Psoas muscle (tissue), 8 donors: ENCODE data around the gene HRK. TPM values are rescaled to one million over a fixed set of nuclear protein-coding genes. Genes with fewer than 3 reads are reported as not detected.

ENCODE experiments used
- ATAC-seq, 4 donors: fragments of 200-7000 bp; cut with Tn5 transposase; one replicate each; pipeline ENCODE4 v1.9.1; 2020; ENCODE audit warnings: moderate library complexity in 3 of 4, mild to moderate bottlenecking in 2 of 4
- DNase-seq, 2 donors: peaks; one replicate each; pipeline ENCODE4 v3.0.0-alpha.2; 2020
- H3K27ac ChIP-seq: fragments of 200-600 bp; one replicate; pipeline ENCODE4 v1.8.0; 2022
- H3K27me3 ChIP-seq, 3 donors: fragments of 200-600 bp in 1 of 3; one replicate each; pipeline versions ENCODE4 v1.6.1 to v1.8.0; 2013 to 2022; ENCODE audit warnings: low read length in 2 of 3, mild to moderate bottlenecking in 2 of 3, moderate library complexity in 1 of 3; ENCODE audit not compliant: insufficient read depth in 3 of 3
- H3K36me3 ChIP-seq, 2 donors: fragments of 200-600 bp in 1 of 2; one replicate each; pipeline versions ENCODE4 v1.6.1 to v1.8.0; 2013 to 2022; ENCODE audit warnings: low read depth in 1 of 2, mild to moderate bottlenecking in 1 of 2, moderate library complexity in 1 of 2; ENCODE audit not compliant: insufficient read depth in 1 of 2
- H3K4me1 ChIP-seq: fragments of 200-600 bp; one replicate; pipeline ENCODE4 v1.8.0; 2022
- H3K4me3 ChIP-seq: fragments of 200-600 bp; one replicate; pipeline ENCODE4 v1.8.0; 2022; ENCODE audit warnings: mild to moderate bottlenecking
- H3K9me3 ChIP-seq: fragments of 200-600 bp; one replicate; pipeline ENCODE4 v1.8.0; 2022
- CTCF ChIP-seq: fragments of 200-600 bp; IDR thresholded peaks from one replicate; pipeline ENCODE4 v1.8.0; 2022; ENCODE audit warnings: antibody characterized with exemption
- WGBS, 3 donors: extraction: QIAGEN DNeasy Blood & Tissue Kit; methylation state at CpG; one replicate each; pipeline versions ENCODE4 v1.1.6 to v1.1.7; 2013; 5-methylcytosine and 5-hydroxymethylcytosine counted together
- intact Hi-C, 2 donors: fragments of 100-400 bp; cut with DNase I; formaldehyde crosslinking; loops; one replicate each; pipeline versions ENCODE4 v1.11.0 to v1.14.2; 2022
- polyA plus RNA-seq, 3 donors: library from polyadenylated mRNA; stranded (reverse); fragments of 200-250 nt; gene quantifications; one replicate each; pipeline ENCODE4 v1.2.3, GENCODE V29; 2013
- total RNA-seq, 4 donors: library from RNA; stranded (reverse); fragmentation: NEBNext Ultra II Directional in 2 of 4; extraction: Animal tissue kit (Norgen Biotek cat#: 25700) in 2 of 4; gene quantifications; one replicate each; pipeline versions ENCODE4 v1.2.1 to v1.2.4, GENCODE V29; 2021 to 2023
- donor health status: healthy with polysubstance abuse.
- donor health status: DM: no; HTN: no; CAD: no; lungs with moderate emphysema.
- donor health status: Bipolar disorder and iron deficiency.
- donor health status: healthy.
- donor health status: DM: yes; HTN: yes; CAD: no.
- donor health status: DM: no; HTN: no; CAD: no.
- donor health status: DM: no; HTN: no; CAD: no.
- donor health status: DM: yes; HTN: yes; CAD: no.

HRK gene
- total and polyA plus RNA-seq, 7 donors, result under 0.01 to 0.60 (median 0.01) TPM; not detected in 2

- ATAC-seq (no peak), DNase-seq (no peak)
- Histone ChIP-seq H3K27me3 (no peaks in the 10 kb centered on the region), H3K4me3 (no peak overlapping the region), H3K4me1 (no peaks in the 10 kb centered on the region), H3K9me3 (no peaks in the 10 kb centered on the region), H3K36me3 (peaks cover 0 to 7% of the 10 kb centered on the region in 2 donors), H3K27ac (no peak overlapping the region)
- no peak for TF ChIP-seq CTCF
- intact Hi-C loops, result no loop called here
- 100% methylated on average over 1 of the region's 1 CpG for WGBS, 3 donors
Observed at GRCh38 chr12:116915326-116915725, 34.1 kb upstream of the HRK start.

GRCh38 chr12:116910645-116911451 lies 29.6 kb upstream of the HRK start, which contains the start of gene FBXW8:
Gene FBXW8 (plus strand): TSS chr12:116910950. CDS start chr12:116911038, 88 bp downstream.
- Histone ChIP-seq H3K9me3 (no peaks in the 10 kb centered on the region), H3K4me3 (peak within 1 kb of the TSS; percentile 94), H3K27ac (peak within 1 kb of the TSS; percentile 88), H3K4me1 (no peaks in the 10 kb centered on the region), H3K36me3 (peaks cover 0 to 7% of the 10 kb centered on the region in 2 donors), H3K27me3 (no peaks in the 10 kb centered on the region)
- ATAC-seq (peak; percentile 90 to 96 (median 93)), DNase-seq (peak; percentile 78 to 84)
- 0% methylated on average over 48 to 82 of the region's 82 CpGs for WGBS, 3 donors
- intact Hi-C loops, result no loop called here
- TF ChIP-seq CTCF, result no peak

GRCh38 chr12:116910280-116910644 lies 29.0 kb upstream of the HRK start:
- ATAC-seq (no peak), DNase-seq (no peak)
- H3K27ac ChIP-seq, result peak overlapping the region; percentile 88
- intact Hi-C loops, result no loop called here
- H3K9me3 ChIP-seq, result no peaks in the 10 kb centered on the region
- peaks cover 0 to 7% of the 10 kb centered on the region in 2 donors for H3K36me3 ChIP-seq
- H3K4me3 ChIP-seq, result peak overlapping the region; percentile 94
- no peaks in the 10 kb centered on the region for H3K4me1 ChIP-seq
- WGBS, 3 donors, result 60 to 65% (median 63%) methylated on average over 4 of the region's 4 CpGs
- TF ChIP-seq CTCF, result no peak
- H3K27me3 ChIP-seq, result no peaks in the 10 kb centered on the region

- TF ChIP-seq CTCF, result no peak
- ATAC-seq (no peak), DNase-seq (no peak)
- H3K27ac ChIP-seq, result no peak overlapping the region
- no peaks in the 10 kb centered on the region for H3K9me3 ChIP-seq
- 83 to 85% (median 85%) methylated on average over 4 of the region's 4 CpGs for WGBS, 3 donors
- no peaks in the 10 kb centered on the region for H3K4me1 ChIP-seq
- H3K27me3 ChIP-seq, result no peaks in the 10 kb centered on the region
- no peak overlapping the region for H3K4me3 ChIP-seq
- H3K36me3 ChIP-seq, result no peaks in the 10 kb centered on the region
- intact Hi-C loops, result no loop called here
Observed at GRCh38 chr12:116906285-116906684, 25.0 kb upstream of the HRK start.

GRCh38 chr12:116903818-116904217 lies 22.6 kb upstream of the HRK start:
- DNase-seq (no peak), ATAC-seq (no peak)
- H3K27me3 ChIP-seq, result peaks cover 0 to 7% (median 6%) of the 10 kb centered on the region in 3 donors
- no peaks in the 10 kb centered on the region for H3K9me3 ChIP-seq
- TF ChIP-seq CTCF, result no peak
- H3K27ac ChIP-seq, result no peak overlapping the region
- H3K4me1 ChIP-seq, result no peaks in the 10 kb centered on the region
- H3K36me3 ChIP-seq, result no peaks in the 10 kb centered on the region
- WGBS, 3 donors, result 66 to 72% (median 70%) methylated on average over 4 of the region's 4 CpGs
- intact Hi-C loops, result no loop called here
- no peak overlapping the region for H3K4me3 ChIP-seq
